NOMO-1 treated with DMSO at 0.1 percent for 48 hours (cell line): ENCODE data around the gene SLC9A3.

Source experiments
- DNase-seq: peaks from one replicate; lab custom pipeline; 2025; ENCODE audit not compliant: unreplicated experiment; lab: John Stamatoyannopoulos, UW

Gene SLC9A3

GRCh38 chr5:555058-555623 is 30.9 kb upstream of the SLC9A3 start:
- DNase-seq, result no peak

DNA sequence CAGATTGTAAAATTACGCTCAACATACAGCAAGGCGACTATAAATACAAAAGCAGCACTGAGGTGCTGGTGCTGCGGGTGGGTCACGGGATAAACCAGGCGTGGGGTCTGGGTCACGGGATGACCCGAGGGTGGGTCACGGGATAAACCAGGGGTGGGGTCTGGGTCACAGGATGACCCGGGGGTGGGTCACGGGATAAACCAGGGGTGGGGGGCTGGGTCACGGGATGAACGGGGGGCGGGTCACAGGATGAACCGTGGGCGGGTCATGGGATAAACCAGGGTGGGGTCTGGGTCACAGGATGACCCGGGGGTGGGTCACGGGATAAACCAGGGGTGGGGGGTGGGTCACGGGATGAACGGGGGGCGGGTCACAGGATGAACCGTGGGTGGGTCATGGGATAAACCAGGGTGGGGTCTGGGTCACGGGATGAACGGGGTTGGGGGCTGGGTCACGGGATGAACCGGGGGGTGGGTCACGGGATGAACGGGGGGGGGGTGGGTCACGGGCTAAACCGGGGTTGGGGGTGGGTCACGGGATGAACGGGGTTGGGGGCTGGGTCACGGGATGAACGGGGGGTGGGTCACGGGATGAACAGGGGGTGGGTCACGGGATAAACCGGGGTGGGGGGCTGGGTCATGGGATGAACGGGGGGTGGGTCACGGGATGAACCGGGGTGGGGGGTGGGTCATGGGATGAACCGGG is 30.2 kb upstream of the SLC9A3 start:
- no peak for DNase-seq

GRCh38 chr5:553874-554273 is 29.6 kb upstream of the SLC9A3 start:
- no peak for DNase-seq

DNA sequence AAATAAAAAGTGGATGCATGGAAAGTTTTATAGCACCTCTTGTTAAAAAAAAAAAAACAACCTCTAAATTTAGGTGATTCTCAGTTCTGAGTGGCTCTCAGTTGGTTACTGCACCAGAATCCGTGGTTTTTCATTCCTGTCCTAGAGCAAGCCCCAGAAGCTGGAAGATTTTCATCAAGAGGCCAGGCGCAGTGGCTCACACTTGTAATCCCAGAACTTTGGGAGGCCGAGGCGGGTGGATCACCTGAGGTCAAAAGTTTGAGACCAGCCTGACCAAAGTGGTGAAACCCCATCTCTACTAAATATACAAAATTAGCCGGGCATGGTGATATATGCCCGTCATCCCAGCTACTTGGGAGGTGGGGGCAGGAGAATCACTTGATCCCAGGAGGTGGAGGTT is 27.2 kb upstream of the SLC9A3 start:
- no peak for DNase-seq

DNA sequence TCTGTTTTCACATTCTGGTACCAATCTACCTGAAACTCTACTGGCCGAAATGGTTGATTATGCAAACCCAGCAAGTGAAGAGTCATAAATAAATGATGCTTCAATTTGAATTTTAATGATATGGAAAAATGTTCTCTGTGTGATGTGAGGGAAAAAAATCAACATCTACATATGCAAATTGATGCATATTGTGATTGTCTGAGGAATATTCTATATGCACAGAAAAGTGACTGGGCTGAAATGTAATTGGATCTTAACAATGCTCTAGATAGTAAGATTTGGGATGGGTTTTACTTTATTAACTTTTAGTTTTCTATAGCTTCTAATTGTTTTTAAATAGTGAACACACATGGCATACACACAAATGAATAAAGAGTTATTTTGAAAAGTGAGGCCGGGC is 25.0 kb upstream of the SLC9A3 start:
- DNase-seq, result no peak

- no peak for DNase-seq
Observed at GRCh38 chr5:548256-548655, 24.0 kb upstream of the SLC9A3 start.

- DNase-seq, result no peak
Observed at GRCh38 chr5:547086-547924, 23.1 kb upstream of the SLC9A3 start.

GRCh38 chr5:546376-546908 is 22.2 kb upstream of the SLC9A3 start:
- DNase-seq, result no peak

DNA sequence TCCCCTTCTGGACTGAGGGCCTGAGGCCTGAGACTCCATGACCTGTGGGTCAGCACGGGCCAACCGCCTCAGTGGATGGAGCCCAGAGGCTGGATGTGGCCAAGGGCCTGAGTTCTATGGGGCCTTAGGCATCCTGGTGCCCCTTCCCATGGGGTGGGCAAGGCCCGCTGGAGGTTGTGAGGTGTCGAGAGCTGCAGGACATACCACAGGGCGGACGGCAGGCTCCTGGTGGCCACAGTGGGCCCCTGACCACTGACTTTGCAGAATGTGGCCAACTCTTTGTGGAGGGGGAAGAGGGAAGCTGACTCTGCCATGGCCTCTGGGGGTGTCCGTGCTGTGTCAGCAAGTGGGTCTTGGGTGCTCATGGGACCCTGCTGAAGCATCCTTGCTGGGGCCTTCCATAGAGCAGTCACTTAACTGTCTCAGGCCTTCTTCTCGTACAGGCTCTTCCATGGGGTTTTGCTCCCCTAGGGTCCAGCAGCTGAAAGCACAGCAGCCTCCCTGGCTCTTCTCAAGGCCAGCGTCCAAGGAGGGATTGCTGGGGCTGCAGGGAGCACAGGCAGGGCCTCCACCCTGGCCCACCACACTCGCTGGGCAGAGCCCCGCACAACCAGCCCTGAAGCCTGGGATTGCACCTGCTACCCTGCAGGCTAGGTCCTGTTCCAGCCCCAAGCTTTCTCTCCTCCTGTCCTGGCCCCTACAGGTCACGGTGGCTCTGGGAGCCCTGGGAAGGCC is 21.6 kb upstream of the SLC9A3 start:
- DNase-seq, result no peak

- no peak for DNase-seq
Observed at GRCh38 chr5:544675-545355, 20.6 kb upstream of the SLC9A3 start.

DNA sequence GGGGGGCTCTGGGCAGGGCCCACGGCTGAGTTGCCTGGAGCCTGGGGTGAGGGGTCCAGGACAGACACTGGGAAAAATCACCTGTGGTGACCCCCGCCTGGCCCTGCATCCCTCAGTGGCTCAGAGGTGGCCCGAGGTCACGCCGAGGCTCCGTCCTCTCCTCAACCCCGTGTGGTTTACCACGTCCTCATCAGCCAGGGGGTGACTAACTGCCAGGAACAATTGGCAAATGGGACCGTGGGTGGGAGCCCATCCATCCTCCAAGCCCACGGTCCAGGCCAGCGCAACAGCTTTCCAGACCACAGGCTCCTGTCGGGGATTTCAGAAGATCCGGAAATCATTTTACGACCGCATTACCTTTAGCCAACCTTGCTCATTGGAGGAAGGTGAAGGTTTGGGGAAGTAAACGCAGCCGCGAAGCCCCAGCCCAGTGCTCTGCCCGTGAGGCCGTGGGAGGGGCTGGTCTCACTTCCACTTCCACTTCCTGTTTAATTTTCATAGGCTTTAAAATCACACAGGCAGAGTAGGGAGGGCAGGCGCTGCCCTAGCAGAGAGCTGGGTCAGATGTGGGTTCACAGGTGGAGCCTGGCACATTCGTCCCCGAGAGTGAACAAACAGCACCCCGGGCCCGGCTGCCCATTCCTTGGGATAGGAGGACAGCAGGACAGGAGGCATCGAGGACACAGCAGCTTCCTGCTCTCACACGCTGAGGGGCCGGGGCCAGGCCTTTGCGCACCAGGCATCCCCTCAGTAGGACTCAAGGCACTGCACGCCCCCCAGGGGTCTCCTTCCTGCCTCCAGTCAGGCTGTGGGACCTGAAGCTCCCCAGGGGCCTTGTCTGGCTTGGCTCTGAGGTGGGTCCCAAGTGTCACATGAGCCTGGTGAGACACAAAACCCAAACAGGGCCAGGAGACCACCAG is 19.8 kb upstream of the SLC9A3 start:
- DNase-seq, result peak; percentile 100

DNA sequence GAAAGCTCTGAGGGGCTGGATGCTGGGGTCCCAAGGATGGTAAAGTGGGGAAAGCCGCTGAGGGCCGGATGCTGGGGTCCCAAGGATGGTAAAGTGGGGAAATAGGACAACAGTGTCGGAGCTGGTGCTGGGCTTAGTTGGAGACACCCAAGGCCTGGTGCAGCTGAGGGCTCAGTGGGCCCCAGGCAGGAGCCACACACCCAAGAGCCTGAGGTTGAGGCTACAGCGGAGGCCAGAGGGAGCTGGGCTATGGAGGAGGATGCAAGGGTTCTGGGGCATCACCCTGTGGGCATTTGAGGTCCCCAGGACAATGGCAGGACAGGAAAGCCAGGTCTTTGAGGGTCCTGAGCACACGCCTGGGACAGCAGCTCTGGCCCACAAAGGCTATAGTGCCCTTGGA is 19.1 kb upstream of the SLC9A3 start:
- peak; percentile 50 for DNase-seq

- no peak for DNase-seq
Observed at GRCh38 chr5:542319-543311, 18.4 kb upstream of the SLC9A3 start.

- no peak for DNase-seq
Observed at GRCh38 chr5:541539-542318, 17.5 kb upstream of the SLC9A3 start.

GRCh38 chr5:540906-541538 is 16.8 kb upstream of the SLC9A3 start:
- no peak for DNase-seq

DNA sequence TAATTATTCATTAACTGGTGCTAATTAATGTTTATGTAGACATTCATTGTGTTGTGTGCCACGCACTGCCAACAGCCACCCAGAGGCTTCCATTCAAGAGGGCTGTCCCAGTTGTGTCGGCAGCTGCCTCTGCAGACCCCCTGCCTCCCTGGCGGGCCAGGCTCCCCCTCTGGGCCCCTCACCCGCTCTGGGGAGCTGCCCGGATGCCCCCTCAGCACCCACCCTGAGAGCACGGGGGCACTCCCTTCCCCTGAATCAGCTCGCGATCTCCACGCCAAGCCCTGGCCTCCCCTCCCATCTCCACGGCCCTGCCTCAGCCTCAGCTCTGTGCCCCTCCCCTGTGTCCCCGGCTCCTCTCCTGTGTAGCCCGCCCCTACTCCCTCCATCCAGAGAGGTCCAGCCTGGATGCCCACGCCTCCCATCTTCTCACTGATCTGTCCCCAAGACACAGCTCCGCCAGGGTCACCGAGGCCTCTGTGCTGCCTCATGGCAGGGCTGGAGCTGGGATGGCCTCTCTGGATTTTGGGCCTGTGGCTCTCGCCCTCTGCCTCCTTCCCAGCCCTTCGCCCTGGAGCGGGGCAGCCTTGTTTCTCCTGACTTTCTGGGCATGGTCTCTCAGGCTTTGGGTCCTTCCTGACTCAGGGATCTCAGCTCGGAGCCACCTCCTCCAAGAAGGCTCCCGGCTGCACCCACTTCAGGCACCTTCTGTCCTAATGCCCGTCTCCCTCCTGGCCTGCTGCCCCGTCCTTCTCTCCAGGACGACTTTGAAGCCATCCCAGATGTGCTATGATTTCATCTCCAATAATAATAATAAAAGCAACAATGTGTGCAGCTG is 16.0 kb upstream of the SLC9A3 start:
- DNase-seq, result no peak
